Neuronal stem cell (in vitro differentiated cells): ENCODE data around the gene MRPL43.
A peak's percentile ranks its signal among the peaks of the same experiment; 100 is the strongest.

Source experiments
- DNase-seq: peaks from one replicate; pipeline ENCODE4 v3.0.0-alpha.2; 2013; ENCODE audit warnings: low spot score
- H2AFZ ChIP-seq: one replicate; pipeline ENCODE4 v1.6.1; 2013; ENCODE audit warnings: mild to moderate bottlenecking, low read length, inconsistent platforms
- H2AK5ac ChIP-seq: 2 replicates; pipeline ENCODE4 v1.6.1; 2013; ENCODE audit warnings: low read depth, mild to moderate bottlenecking, inconsistent platforms, low read length, moderate library complexity, mixed read lengths
- H2BK120ac ChIP-seq: 2 replicates; pipeline ENCODE4 v1.6.1; 2013; ENCODE audit warnings: low read depth, mild to moderate bottlenecking, inconsistent platforms, low read length, moderate library complexity, mixed read lengths
- H2BK12ac ChIP-seq: one replicate; pipeline ENCODE4 v1.6.1; 2013; ENCODE audit warnings: low read length, inconsistent platforms
- H2BK15ac ChIP-seq: 2 replicates; pipeline ENCODE4 v1.6.1; 2013; ENCODE audit warnings: mild to moderate bottlenecking, low read length, inconsistent platforms, mixed read lengths
- H2BK5ac ChIP-seq: one replicate; pipeline ENCODE4 v1.6.1; 2013; ENCODE audit warnings: inconsistent platforms, mild to moderate bottlenecking, low read length, moderate library complexity
- H3K14ac ChIP-seq: one replicate; pipeline ENCODE4 v1.6.1; 2013; ENCODE audit warnings: low read length, inconsistent platforms
- H3K18ac ChIP-seq: 2 replicates; pipeline ENCODE4 v1.6.1; 2013; ENCODE audit warnings: low read length, inconsistent platforms
- H3K23ac ChIP-seq: 2 replicates; pipeline ENCODE4 v1.6.1; 2013; ENCODE audit warnings: low read depth, mild to moderate bottlenecking, mixed read lengths, low read length, inconsistent platforms; ENCODE audit not compliant: poor library complexity
- H3K27ac ChIP-seq: replicated peaks from 3 replicates; pipeline ENCODE4 v1.5.1; 2013; ENCODE audit warnings: low read length, inconsistent platforms
- H3K27me3 ChIP-seq, 3 experiments: 2 replicates each; pipeline ENCODE4 v1.6.1; 2013; ENCODE audit warnings: low read length in 3 of 3, mild to moderate bottlenecking in 2 of 3, inconsistent platforms in 1 of 3, low read depth in 1 of 3, mixed read lengths in 1 of 3, moderate library complexity in 1 of 3; ENCODE audit not compliant: control insufficient read depth in 3 of 3, insufficient read depth in 3 of 3
- H3K36me3 ChIP-seq, 2 donors: replicated peaks in 1 of 2; 2 replicates each; pipeline ENCODE4 v1.6.1; 2013; ENCODE audit warnings: low read length in 2 of 2; ENCODE audit not compliant: control insufficient read depth in 2 of 2, insufficient read depth in 2 of 2
- H3K4ac ChIP-seq: 2 replicates; pipeline ENCODE4 v1.6.1; 2013; ENCODE audit warnings: inconsistent platforms, mild to moderate bottlenecking, low read length, moderate library complexity
- H3K4me1 ChIP-seq, 2 donors: 1 replicate in 1 of 2; 2 replicates in 1 of 2; pipeline ENCODE4 v1.6.1; 2013; ENCODE audit warnings: low read length in 2 of 2, low read depth in 1 of 2; ENCODE audit not compliant: control insufficient read depth in 2 of 2, insufficient read depth in 1 of 2
- H3K4me2 ChIP-seq: one replicate; pipeline ENCODE4 v1.6.1; 2013; ENCODE audit warnings: mild to moderate bottlenecking, low read length, inconsistent platforms; ENCODE audit not compliant: insufficient read depth, poor library complexity, severe bottlenecking
- H3K4me3 ChIP-seq, 2 donors: 2 replicates each; pipeline ENCODE4 v1.5.1; 2013; ENCODE audit warnings: low read length in 2 of 2, mild to moderate bottlenecking in 2 of 2, inconsistent platforms in 1 of 2, moderate library complexity in 1 of 2
- H3K79me1 ChIP-seq: one replicate; pipeline ENCODE4 v1.6.1; 2013; ENCODE audit warnings: low read depth, mild to moderate bottlenecking, inconsistent platforms, low read length, moderate library complexity
- H3K9ac ChIP-seq: one replicate; pipeline ENCODE4 v1.6.1; 2013; ENCODE audit warnings: mild to moderate bottlenecking, low read depth, low read length, inconsistent platforms; ENCODE audit not compliant: poor library complexity
- H3K9me3 ChIP-seq, 2 donors: replicated peaks in 1 of 2; 2 replicates each; pipeline versions ENCODE3 to v1.6.1; 2013; ENCODE audit warnings: low read length in 2 of 2, mild to moderate bottlenecking in 2 of 2, inconsistent platforms in 1 of 2, low read depth in 1 of 2, mixed read lengths in 1 of 2, moderate library complexity in 1 of 2; ENCODE audit not compliant: control insufficient read depth in 2 of 2, insufficient read depth in 1 of 2
- H4K8ac ChIP-seq: one replicate; pipeline ENCODE4 v1.6.1; 2013; ENCODE audit warnings: low read depth, mild to moderate bottlenecking, inconsistent platforms, low read length, moderate library complexity
- H4K91ac ChIP-seq: one replicate; pipeline ENCODE4 v1.6.1; 2013; ENCODE audit warnings: low read length, low read depth, mild to moderate bottlenecking, inconsistent platforms; ENCODE audit not compliant: poor library complexity
- WGBS, 2 donors: extraction: QIAGEN DNeasy Blood & Tissue Kit; methylation state at CpG; one replicate each; pipeline ENCODE4 v1.1.7; 2013; ENCODE audit warnings: missing lambda C conversion rate in 2 of 2, mixed read lengths in 1 of 2; ENCODE audit not compliant: insufficient read length in 2 of 2, insufficient replicate concordance in 1 of 2; ENCODE audit errors: extremely low coverage in 2 of 2; 5-methylcytosine and 5-hydroxymethylcytosine counted together

MRPL43 gene

GRCh38 chr10:101012525-101013364 is 25.4 kb upstream of the MRPL43 start:
- Histone ChIP-seq H3K4me3 (no peak overlapping the region), H3K9ac (no peak overlapping the region), H3K4ac (no peak overlapping the region), H2AFZ (no peak overlapping the region), H4K91ac (no peak overlapping the region), H2BK120ac (no peak overlapping the region), H3K23ac (no peak overlapping the region), H3K4me2 (no peak overlapping the region), H3K27ac (no peak overlapping the region), H2AK5ac (no peak overlapping the region), H3K4me1 (peaks cover 7 to 21% of the 10 kb centered on the region in 2 donors), H3K14ac (no peak overlapping the region), H2BK12ac (no peak overlapping the region), H3K27me3 (peaks cover 2 to 32% (median 17%) of the 10 kb centered on the region in 3 experiments), H4K8ac (no peak overlapping the region), H2BK5ac (no peak overlapping the region), H3K18ac (no peak overlapping the region), H3K36me3 (peaks cover 0 to 2% of the 10 kb centered on the region in 2 donors), H3K9me3 (peaks cover 0 to 2% of the 10 kb centered on the region in 2 donors), H2BK15ac (no peak overlapping the region), H3K79me1 (peaks cover 2% of the 10 kb centered on the region)
- DNase-seq, result peak; percentile 77
- no CpG with 5 or more reads among the region's 14 CpGs for WGBS, 2 donors

GRCh38 chr10:101011517-101012423 is 24.5 kb upstream of the MRPL43 start:
- Histone ChIP-seq H3K4ac (no peak overlapping the region), H4K8ac (no peak overlapping the region), H3K18ac (peak overlapping the region; percentile 84), H2BK15ac (peak overlapping the region; percentile 56), H2AK5ac (peak overlapping the region; percentile 63), H4K91ac (no peak overlapping the region), H3K79me1 (peaks cover 2% of the 10 kb centered on the region), H2BK5ac (no peak overlapping the region), H2BK120ac (peak overlapping the region; percentile 16), H3K4me1 (peaks cover 7 to 21% of the 10 kb centered on the region in 2 donors), H3K23ac (peak overlapping the region; percentile 75), H3K4me3 (no peak overlapping the region), H3K14ac (no peak overlapping the region), H3K27ac (no peak overlapping the region), H3K27me3 (peaks cover 0 to 23% (median 9%) of the 10 kb centered on the region in 3 experiments), H3K9ac (peak overlapping the region; percentile 27), H3K4me2 (no peak overlapping the region), H2AFZ (peak overlapping the region; percentile 53), H3K9me3 (peaks cover 0 to 2% of the 10 kb centered on the region in 2 donors), H3K36me3 (peaks cover 5 to 7% of the 10 kb centered on the region in 2 donors), H2BK12ac (no peak overlapping the region)
- DNase-seq, result no peak
- WGBS, 2 donors, result no CpG with 5 or more reads among the region's 22 CpGs

DNA sequence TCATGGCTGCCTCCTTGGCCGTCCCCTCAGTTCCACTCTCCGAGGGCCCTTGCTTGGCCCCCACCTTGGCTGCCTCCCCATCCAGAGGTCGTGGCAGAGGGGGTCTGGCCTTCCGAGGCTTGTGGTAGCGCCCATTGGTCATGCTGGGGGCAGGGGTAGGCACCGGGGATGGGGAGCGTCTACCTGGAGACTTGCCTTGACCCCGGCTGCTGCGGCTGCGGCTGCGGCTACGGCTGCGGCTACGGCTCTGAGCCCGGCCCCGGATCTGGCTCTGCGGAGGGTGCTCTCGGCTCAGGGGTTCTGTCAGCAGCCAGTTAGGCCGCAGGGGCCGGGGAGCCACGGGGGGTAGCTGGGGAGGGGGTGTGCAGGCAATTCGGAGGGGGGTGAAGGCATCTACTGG is 23.0 kb upstream of the MRPL43 start:
- Histone ChIP-seq H3K14ac (no peak overlapping the region), H2AK5ac (peak overlapping the region; percentile 88), H3K27ac (no peak overlapping the region), H2BK5ac (no peak overlapping the region), H4K8ac (peak overlapping the region; percentile 9), H2BK120ac (no peak overlapping the region), H3K36me3 (peaks cover 15 to 22% of the 10 kb centered on the region in 2 donors), H3K4me3 (no peak overlapping the region), H3K23ac (no peak overlapping the region), H3K4ac (peak overlapping the region; percentile 43), H4K91ac (no peak overlapping the region), H3K18ac (peak overlapping the region; percentile 68), H3K9me3 (peaks cover 0 to 2% of the 10 kb centered on the region in 2 donors), H3K4me2 (no peak overlapping the region), H3K9ac (no peak overlapping the region), H2BK12ac (no peak overlapping the region), H3K79me1 (peaks cover 4% of the 10 kb centered on the region), H3K27me3 (peaks cover 0 to 9% (median 3%) of the 10 kb centered on the region in 3 experiments), H2AFZ (peak overlapping the region; percentile 17), H2BK15ac (peak overlapping the region; percentile 82), H3K4me1 (peaks cover 7 to 21% of the 10 kb centered on the region in 2 donors)
- DNase-seq, result no peak
- WGBS, 2 donors, result no CpG with 5 or more reads among the region's 22 CpGs
